NK-92 (cell line): ENCODE results near the gene CADM2.
"Not testable (repeated sequence)": the region's sequence is repeated elsewhere in the genome, so short reads cannot be mapped to it uniquely, and the experiment has no call there.

Experiments used
- DNase-seq: peaks from one replicate; lab custom pipeline; 2025; ENCODE audit not compliant: unreplicated experiment; lab: John Stamatoyannopoulos, UW

CADM2 gene

GRCh38 chr3:84958495-84959469, at the start of gene CADM2:
CADM2 (plus strand) TSS chr3:84958989.
- DNase-seq = no peak

- DNase-seq = not testable (repeated sequence)
Observed at GRCh38 chr3:84918592-84918991, 40.2 kb upstream of the CADM2 start.

- DNase-seq = no peak
Observed at GRCh38 chr3:84922682-84923081, 36.1 kb upstream of the CADM2 start.

DNA sequence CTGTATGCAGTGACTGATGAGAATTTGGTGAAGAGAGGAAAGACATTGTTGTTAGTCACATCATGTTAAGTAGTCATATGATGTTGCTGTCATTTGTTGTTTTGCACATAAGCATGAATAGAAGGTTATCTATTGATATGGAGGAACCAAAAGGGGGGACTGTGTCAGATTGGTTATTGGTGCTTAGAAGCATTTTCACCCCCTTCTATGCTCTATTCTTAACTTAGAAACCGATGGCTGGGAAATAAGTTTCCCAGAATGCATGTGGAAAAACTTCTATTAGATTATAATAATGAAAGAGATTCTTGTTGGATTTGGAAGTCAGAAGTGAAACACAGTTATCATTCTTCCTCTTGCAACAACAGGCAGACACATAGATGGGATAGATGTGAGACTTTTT, 33.2 kb upstream of the CADM2 start:
- DNase-seq = no peak

GRCh38 chr3:84943379-84943778, 15.4 kb upstream of the CADM2 start:
- no peak for DNase-seq

GRCh38 chr3:84946240-84946639, 12.5 kb upstream of the CADM2 start:
- no peak for DNase-seq

- DNase-seq = no peak
Observed at GRCh38 chr3:84959470-84960271, 882 bp downstream of the CADM2 start.

GRCh38 chr3:84960581-84960980, 1.8 kb downstream of the CADM2 start:
- no peak for DNase-seq

- no peak for DNase-seq
Observed at GRCh38 chr3:84961011-84961410, 2.2 kb downstream of the CADM2 start.

GRCh38 chr3:84961521-84962255, 2.9 kb downstream of the CADM2 start:
- DNase-seq = no peak

DNA sequence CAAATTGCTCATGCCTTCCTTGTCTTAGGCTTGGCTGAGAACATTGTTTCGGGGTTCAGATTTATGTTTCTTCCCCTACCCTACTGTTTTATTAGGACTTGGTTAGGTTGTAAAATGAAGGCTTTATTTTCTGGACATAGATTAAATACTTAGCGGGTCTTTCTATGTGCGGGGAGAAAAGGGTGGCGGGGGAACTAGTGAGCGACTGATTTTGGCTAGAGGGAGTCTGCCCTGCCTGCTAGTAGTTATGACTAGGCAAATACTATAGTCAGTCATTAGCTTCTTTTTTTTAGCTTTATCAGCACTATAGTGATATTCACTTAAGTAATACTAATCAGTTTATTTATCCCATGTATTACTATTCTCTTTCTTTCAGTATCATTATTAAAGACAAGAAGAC, 3.6 kb downstream of the CADM2 start:
- no peak for DNase-seq

GRCh38 chr3:84963137-84963536, 4.3 kb downstream of the CADM2 start:
- DNase-seq = no peak

DNA sequence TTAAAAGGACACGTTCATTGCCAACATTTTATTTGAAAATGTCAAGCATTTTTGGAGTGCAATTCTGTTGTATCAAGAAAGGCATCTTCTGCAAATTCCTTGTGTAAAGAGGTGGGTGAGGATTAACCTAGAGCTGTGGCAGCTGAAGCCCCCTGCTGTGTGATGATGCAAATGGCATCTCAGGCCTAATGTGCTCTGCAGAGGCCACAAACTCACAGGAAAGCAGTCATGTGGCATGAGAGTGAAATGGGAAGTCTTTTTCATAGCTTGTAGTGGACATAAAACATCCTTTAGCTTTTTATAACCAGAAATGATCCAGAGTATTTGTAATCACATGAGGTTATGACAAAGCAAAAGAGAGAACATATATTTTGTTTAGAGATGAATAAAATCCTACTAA, 6.4 kb downstream of the CADM2 start:
- DNase-seq = no peak

DNA sequence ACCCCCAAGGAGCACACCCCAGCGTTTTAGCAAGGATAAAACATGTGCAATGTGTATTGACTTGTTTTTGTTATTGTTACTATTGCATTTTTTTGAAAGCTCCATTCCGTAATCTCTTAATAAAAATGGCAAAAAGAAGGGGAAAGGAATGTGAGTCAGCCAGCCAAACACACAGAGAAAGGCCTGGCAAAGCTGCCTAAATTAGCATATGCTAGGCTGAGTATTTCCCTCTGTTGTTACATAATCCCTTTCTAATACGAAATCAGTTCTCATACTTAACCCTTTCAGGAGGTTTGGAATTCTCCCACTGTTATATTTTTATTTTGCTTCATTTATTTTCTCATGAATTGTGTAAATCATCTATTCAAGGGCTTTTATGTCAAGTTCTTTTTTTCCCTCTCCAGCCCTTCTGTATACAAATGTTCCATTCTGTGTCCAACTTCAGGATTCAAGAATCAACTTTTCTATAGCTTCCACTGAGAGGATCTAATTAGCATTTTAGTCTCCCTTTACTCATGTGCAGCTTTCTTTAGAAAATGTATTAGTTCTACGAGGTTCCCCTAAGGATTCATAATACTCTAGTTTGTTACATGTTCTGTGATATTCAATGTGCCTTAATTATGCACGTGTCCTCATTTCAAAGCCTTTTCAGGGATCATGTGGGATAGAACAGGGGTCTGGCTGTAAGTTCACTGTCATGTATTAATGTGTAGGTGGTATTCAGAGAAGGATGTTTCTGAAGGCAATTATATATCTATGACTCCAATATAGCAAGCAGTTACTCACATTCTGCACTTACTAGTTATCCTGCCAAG, 9.2 kb downstream of the CADM2 start:
- no peak for DNase-seq

- no peak for DNase-seq
Observed at GRCh38 chr3:84968701-84969235, 10.0 kb downstream of the CADM2 start.

- no peak for DNase-seq
Observed at GRCh38 chr3:84974347-84974746, 15.6 kb downstream of the CADM2 start.

- DNase-seq = no peak
Observed at GRCh38 chr3:84977021-84977420, 18.2 kb downstream of the CADM2 start.

DNA sequence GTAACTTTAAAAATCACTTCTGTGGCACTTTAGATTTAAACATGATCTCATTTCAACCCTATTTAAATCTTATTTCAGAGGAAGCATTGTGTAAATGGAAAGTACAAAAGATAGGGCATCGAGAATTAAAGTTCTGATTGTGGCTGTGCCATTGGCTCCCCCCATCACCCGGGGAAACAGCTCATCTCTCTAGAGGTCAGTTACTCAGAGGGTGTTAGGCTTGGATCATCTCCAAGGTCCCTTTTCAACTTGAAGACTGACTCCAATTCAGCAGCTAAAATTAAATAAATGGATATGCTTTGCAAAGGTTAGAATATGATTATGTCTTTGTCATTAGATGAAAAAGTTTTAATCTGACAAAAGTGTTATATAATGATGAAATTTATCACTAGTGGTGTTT, 20.1 kb downstream of the CADM2 start:
- no peak for DNase-seq

- no peak for DNase-seq
Observed at GRCh38 chr3:84980011-84980410, 21.2 kb downstream of the CADM2 start.

DNA sequence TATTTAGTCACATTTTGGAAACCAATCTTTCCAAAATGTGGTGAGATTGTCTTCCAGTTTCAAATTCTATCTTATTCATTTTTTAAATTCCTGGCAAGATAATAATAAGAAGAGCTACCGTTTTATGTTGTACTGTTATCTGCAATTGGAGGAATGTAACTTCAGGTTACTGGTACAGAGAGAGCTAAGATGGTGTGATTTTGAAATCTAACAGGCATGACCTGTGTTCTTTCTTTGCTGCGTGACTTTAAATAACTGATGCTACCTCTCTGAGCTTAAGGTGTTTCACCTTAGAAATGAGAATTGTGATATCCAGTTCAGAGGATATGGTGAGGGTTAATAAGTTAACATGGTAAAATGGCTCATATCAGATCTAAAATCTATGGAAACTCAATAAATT, 21.7 kb downstream of the CADM2 start:
- no peak for DNase-seq
